Stimulated activated effector memory CD8-positive, alpha-beta T cell treated with anti-CD3 and anti-CD28 coated beads, Interleukin-12 subunit alpha, Interleukin-12 subunit beta, amount 100 ng/mL, for 72 hours (primary cell): ENCODE measurements around the gene CAMK2G.

ENCODE experiments used
- ATAC-seq: fragments of 150-1000 bp; cut with Tn5 transposase; 2 replicates; pipeline ENCODE4 v1.10.0; 2021
- DNase-seq, 2 donors: peaks; one replicate each; pipeline ENCODE4 v3.0.0; 2021 to 2022; ENCODE audit warnings: low spot score in 2 of 2
- H3K27ac Mint-ChIP-seq: one replicate; pipeline ENCODE4 v1.8.0; 2022; ENCODE audit warnings: mild to moderate bottlenecking, mixed read lengths
- H3K36me3 Mint-ChIP-seq: one replicate; pipeline ENCODE4 v1.8.0; 2022; ENCODE audit warnings: mild to moderate bottlenecking, mixed read lengths
- H3K4me1 Mint-ChIP-seq: one replicate; pipeline ENCODE4 v1.8.0; 2022; ENCODE audit warnings: mixed read lengths
- H3K4me3 Mint-ChIP-seq: one replicate; pipeline ENCODE4 v1.8.0; 2022; ENCODE audit warnings: mild to moderate bottlenecking, mixed read lengths
- H3K9me3 Mint-ChIP-seq: one replicate; pipeline ENCODE4 v1.8.0; 2022; ENCODE audit warnings: mixed read lengths

Gene CAMK2G

DNA sequence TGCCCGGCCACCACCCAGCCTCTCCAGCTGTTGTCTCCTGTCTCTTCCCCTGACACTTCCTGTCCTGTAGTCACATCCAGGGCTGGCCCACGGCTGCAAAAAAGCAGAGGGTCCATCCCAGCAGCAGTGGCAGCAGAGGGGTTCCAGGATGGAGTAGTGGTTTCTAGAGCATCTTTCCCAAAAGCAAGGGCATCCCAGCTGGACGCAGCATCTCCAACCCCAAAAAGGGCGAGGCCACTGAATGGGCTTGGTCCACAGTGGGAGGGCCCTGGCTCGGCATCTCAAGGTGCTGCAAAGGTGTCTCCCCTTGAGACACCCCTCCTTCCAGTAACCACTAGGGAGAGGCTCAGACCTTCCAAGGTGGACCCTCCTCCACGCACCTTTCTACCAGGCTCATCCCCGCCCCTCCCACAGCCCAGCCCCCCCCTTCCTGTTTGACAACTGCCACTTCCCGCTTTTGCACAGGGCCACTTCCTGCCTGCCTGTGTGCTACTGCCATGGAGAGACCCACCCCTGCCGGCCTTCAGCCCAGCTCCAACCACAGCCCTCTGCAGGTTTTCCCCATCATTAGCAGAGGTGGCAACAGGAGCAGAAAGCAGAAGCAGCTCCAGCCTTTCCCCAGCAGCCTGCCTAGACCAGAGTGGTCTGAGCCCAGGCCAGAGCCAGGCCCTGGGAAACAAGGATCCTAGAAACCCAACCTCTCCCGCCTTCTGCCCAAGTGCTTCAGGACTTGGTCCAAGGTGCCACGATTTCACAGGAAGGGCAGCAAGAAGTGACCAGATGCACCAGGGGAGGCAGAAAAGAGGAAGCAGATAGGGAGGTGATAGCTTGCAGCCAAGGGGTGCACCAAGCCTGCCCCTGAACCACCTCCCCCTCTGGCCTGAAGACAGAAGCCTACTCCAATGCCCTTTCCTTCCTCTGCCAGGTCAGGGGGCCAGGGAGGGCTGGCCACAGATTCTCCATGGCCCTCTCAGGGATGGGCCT is 8.6 kb downstream of the CAMK2G start:
- H3K36me3 Mint-ChIP-seq, result peaks cover 15% of the 10 kb centered on the region
- peak in 1 of 2 donors; percentile 71 for DNase-seq

GRCh38 chr10:73865107-73865458 is 9.3 kb downstream of the CAMK2G start:
- DNase-seq, result no peak
- Mint-ChIP-seq H3K36me3 (peaks cover 15% of the 10 kb centered on the region), H3K9me3 (no peaks in the 10 kb centered on the region)

More for the DNA sequence above, 8.6 kb downstream of the CAMK2G start:
- Mint-ChIP-seq H3K4me1 (peaks cover 56% of the 10 kb centered on the region), H3K27ac (peak overlapping the region; percentile 99), H3K9me3 (no peaks in the 10 kb centered on the region), H3K4me3 (peak overlapping the region; percentile 89)
- ATAC-seq, result peak; percentile 74

GRCh38 chr10:73864229-73864628 is 10.1 kb downstream of the CAMK2G start:
- Mint-ChIP-seq H3K4me1 (peaks cover 63% of the 10 kb centered on the region), H3K4me3 (peak overlapping the region; percentile 89), H3K9me3 (no peaks in the 10 kb centered on the region), H3K27ac (peak overlapping the region; percentile 99), H3K36me3 (peaks cover 24% of the 10 kb centered on the region)
- ATAC-seq (no peak), DNase-seq (no peak)

More at GRCh38 chr10:73865107-73865458, 9.3 kb downstream of the CAMK2G start:
- no peak for ATAC-seq
- peak overlapping the region; percentile 99 for H3K27ac Mint-ChIP-seq
- H3K4me1 Mint-ChIP-seq, result peaks cover 56% of the 10 kb centered on the region
- peak overlapping the region; percentile 89 for H3K4me3 Mint-ChIP-seq

GRCh38 chr10:73863039-73863817 is 11.1 kb downstream of the CAMK2G start:
- Mint-ChIP-seq H3K36me3 (peaks cover 25% of the 10 kb centered on the region), H3K4me3 (no peak overlapping the region), H3K9me3 (no peaks in the 10 kb centered on the region), H3K27ac (peak overlapping the region; percentile 99), H3K4me1 (peaks cover 66% of the 10 kb centered on the region)
- DNase-seq (no peak), ATAC-seq (no peak)

DNA sequence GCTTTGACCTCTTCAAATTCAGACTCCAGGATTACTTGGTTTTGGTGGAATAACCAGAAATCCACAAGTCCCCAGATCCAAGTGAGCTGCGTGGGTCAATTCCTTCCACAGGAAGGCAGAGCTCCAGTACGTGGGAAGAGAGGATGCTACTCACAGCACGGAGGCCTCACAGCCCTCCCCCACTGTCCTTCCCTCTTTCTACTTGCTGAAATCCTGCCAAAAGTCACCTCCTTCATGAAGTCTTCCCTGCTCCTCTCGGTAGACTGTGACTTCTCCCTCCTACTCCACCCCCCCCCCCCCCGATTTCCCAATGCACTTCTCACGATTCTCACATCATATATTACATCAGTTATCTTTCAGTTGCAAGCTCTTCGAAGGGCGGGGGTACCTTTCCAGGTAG is 12.3 kb downstream of the CAMK2G start:
- ATAC-seq, result no peak
- Mint-ChIP-seq H3K4me1 (peaks cover 70% of the 10 kb centered on the region), H3K9me3 (no peaks in the 10 kb centered on the region), H3K36me3 (peaks cover 29% of the 10 kb centered on the region), H3K27ac (no peak overlapping the region), H3K4me3 (no peak overlapping the region)
- no peak for DNase-seq

DNA sequence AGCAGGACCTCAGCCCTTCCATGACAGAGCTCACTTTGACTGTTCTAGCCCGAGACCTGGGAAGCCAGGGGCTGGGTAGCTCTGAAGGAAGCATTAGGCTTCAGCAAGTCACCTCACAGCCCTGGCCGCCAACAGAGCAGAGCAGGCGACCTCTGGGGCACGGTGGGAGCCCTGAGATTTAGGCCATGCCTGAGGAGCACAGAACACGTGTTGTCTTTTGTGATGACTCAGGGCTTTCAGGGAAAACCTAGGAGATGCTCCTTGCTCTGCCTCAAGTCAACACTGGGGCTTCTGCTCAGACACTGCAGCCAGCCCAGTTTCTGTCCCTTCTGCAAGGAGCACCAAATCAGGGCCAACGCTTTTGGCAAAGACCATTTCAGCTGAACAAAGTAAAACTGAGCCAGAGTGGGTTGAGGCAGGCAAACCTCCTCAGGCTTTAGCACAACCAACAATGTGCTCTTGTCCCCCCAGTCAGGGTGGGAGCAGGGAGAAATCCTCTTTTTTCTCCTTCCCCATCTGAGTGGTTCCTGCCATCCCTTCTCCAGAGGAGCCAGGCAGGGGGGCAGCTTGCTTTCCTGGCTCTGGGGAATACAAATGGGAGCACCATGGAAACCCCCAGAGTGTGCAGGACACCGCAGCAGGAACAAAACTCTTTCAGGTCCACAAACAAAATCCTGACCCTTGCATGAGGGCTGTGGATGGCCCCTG is 14.4 kb downstream of the CAMK2G start:
- no peak for DNase-seq
- Mint-ChIP-seq H3K4me1 (peaks cover 63% of the 10 kb centered on the region), H3K9me3 (no peaks in the 10 kb centered on the region), H3K4me3 (peak overlapping the region; percentile 55), H3K36me3 (peaks cover 31% of the 10 kb centered on the region), H3K27ac (peak overlapping the region; percentile 78)
- no peak for ATAC-seq

GRCh38 chr10:73859428-73859783 is 14.9 kb downstream of the CAMK2G start:
- ATAC-seq (peak; percentile 76), DNase-seq (peak in 1 of 2 donors; percentile 65)
- H3K27ac Mint-ChIP-seq, result peak overlapping the region; percentile 78
- H3K9me3 Mint-ChIP-seq, result no peaks in the 10 kb centered on the region
- H3K4me1 Mint-ChIP-seq, result peaks cover 63% of the 10 kb centered on the region
- H3K4me3 Mint-ChIP-seq, result peak overlapping the region; percentile 55
- peaks cover 31% of the 10 kb centered on the region for H3K36me3 Mint-ChIP-seq

GRCh38 chr10:73858750-73859427 is 15.5 kb downstream of the CAMK2G start:
- DNase-seq (peak in 1 of 2 donors; percentile 46), ATAC-seq (no peak)
- peak overlapping the region; percentile 55 for H3K4me3 Mint-ChIP-seq
- H3K9me3 Mint-ChIP-seq, result no peaks in the 10 kb centered on the region
- H3K27ac Mint-ChIP-seq, result peak overlapping the region; percentile 78
- H3K36me3 Mint-ChIP-seq, result peaks cover 31% of the 10 kb centered on the region
- H3K4me1 Mint-ChIP-seq, result peaks cover 60% of the 10 kb centered on the region

DNA sequence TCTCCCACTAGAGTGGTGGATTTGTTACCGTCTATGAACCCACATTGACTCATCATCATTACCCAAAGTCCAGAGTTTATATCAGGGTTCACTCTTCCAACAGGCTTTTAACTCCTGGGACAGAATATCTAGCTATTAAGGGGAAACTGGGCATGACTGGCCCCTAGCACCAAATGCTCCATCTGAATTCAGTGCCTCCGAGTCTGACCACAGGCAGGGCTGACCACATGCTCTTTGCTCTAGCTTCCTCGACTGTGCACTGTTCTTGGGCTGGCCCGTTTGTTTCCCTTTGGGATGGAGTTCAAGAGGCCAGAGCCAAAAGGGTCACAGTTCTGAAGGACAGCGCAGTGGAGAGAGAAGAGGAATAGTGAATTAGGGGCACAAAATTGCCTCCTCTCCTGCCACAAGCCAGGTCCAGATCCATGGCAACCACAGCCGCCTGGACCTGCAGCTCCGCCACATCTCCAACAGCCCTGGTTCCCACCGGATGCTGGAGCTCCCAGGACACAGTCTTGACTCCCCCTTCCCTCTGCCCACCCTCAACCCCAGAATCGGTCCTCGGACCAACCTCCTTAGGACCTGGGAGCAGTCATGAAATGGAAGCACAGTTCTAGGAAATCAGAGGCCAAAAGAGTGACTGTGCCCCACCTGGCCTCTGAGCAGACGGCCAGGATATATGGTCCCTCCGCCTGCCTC is 16.2 kb downstream of the CAMK2G start:
- Mint-ChIP-seq H3K4me1 (peaks cover 66% of the 10 kb centered on the region), H3K9me3 (no peaks in the 10 kb centered on the region), H3K36me3 (peaks cover 31% of the 10 kb centered on the region), H3K27ac (peak overlapping the region; percentile 78), H3K4me3 (peak overlapping the region; percentile 57)
- DNase-seq (peak in 1 of 2 donors; percentile 48), ATAC-seq (no peak)

DNA sequence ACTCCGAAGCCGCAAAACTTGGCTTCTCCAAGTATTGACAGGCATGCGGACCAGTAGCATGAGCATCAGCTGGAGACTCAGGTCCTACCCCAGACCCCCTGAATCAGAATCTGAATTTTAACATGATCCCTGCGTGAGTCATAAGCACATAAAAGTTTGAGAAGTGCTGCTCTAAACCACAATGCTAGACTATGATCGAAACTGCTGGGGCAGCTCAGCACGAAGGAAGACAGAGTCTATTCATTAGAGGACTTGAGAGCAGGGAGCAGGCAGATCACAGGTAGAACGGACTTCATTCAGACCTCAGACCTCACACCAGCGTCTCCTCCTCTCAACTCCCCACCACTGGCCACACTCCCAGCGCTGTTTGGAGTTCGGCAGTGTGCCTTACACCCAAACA is 16.9 kb downstream of the CAMK2G start:
- peaks cover 33% of the 10 kb centered on the region for H3K36me3 Mint-ChIP-seq
- no peaks in the 10 kb centered on the region for H3K9me3 Mint-ChIP-seq
- peak in 1 of 2 donors; percentile 71 for DNase-seq
- peak overlapping the region; percentile 63 for H3K27ac Mint-ChIP-seq
- peak overlapping the region; percentile 57 for H3K4me3 Mint-ChIP-seq
- peak; percentile 92 for ATAC-seq
- peaks cover 67% of the 10 kb centered on the region for H3K4me1 Mint-ChIP-seq

GRCh38 chr10:73856261-73856660 is 18.1 kb downstream of the CAMK2G start:
- Mint-ChIP-seq H3K36me3 (peaks cover 43% of the 10 kb centered on the region), H3K4me1 (peaks cover 70% of the 10 kb centered on the region), H3K9me3 (no peaks in the 10 kb centered on the region), H3K27ac (peak overlapping the region; percentile 20), H3K4me3 (no peak overlapping the region)
- no peak for ATAC-seq
- DNase-seq, result no peak

- DNase-seq (no peak), ATAC-seq (no peak)
- no peak overlapping the region for H3K27ac Mint-ChIP-seq
- H3K36me3 Mint-ChIP-seq, result peaks cover 44% of the 10 kb centered on the region
- H3K9me3 Mint-ChIP-seq, result no peaks in the 10 kb centered on the region
- H3K4me3 Mint-ChIP-seq, result no peak overlapping the region
- H3K4me1 Mint-ChIP-seq, result peaks cover 66% of the 10 kb centered on the region
These were observed 18.9 kb downstream of the CAMK2G start for GRCh38 chr10:73855413-73855812.

DNA sequence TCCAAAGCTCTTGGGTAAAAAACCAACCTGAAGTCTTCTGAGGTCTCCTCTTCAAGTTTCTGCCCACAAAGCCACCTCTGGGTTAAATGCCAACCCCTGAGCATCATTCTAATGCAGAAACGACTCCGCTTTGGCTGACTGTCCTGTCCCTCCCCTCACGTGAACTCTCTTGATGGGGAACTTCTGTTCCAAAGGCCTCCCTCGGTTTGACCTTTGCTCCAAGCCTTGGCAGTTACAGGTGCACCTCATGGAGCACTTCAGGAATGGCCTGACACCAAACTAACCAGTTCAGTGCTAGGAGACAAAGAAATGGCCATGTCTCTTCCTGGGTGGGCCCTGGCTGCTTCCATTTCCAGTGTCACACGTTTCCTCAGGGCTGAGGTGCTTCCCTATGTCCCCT is 20.0 kb downstream of the CAMK2G start:
- Mint-ChIP-seq H3K36me3 (peaks cover 34% of the 10 kb centered on the region), H3K27ac (peak overlapping the region; percentile 44), H3K4me3 (no peak overlapping the region), H3K9me3 (no peaks in the 10 kb centered on the region), H3K4me1 (peaks cover 59% of the 10 kb centered on the region)
- ATAC-seq, result no peak
- no peak for DNase-seq

- Mint-ChIP-seq H3K4me1 (peaks cover 56% of the 10 kb centered on the region), H3K36me3 (peaks cover 39% of the 10 kb centered on the region), H3K27ac (peak overlapping the region; percentile 54)
These were observed 21.2 kb downstream of the CAMK2G start for GRCh38 chr10:73853196-73853595.

More at GRCh38 chr10:73853196-73853595, 21.2 kb downstream of the CAMK2G start:
- ATAC-seq (no peak), DNase-seq (no peak)
- Mint-ChIP-seq H3K4me3 (no peak overlapping the region), H3K9me3 (no peaks in the 10 kb centered on the region)
